Keratinocyte (primary cell): ENCODE measurements around the gene SPTAN1. TPM values are rescaled to one million over a fixed set of nuclear protein-coding genes. Genes with fewer than 3 reads are reported as not detected.

Experiments used
- DNase-seq: peaks from one replicate; pipeline ENCODE4 v3.0.0-alpha.2; 2011; ENCODE audit warnings: low read depth, missing footprints, low spot score
- FAIRE-seq: peaks from 2 replicates; lab custom pipeline; 2011; peaks lifted over from hg19 to GRCh38; lab: Jason Lieb, UNC
- H2AFZ ChIP-seq: 2 replicates; pipeline ENCODE4 v1.6.0; 2012; ENCODE audit warnings: low read length, control low read depth, inconsistent platforms; ENCODE audit not compliant: control insufficient read depth
- H3K27ac ChIP-seq: 2 replicates; pipeline ENCODE4 v1.5.1; 2011; ENCODE audit warnings: low read length; ENCODE audit not compliant: control insufficient read depth, insufficient read depth
- H3K27me3 ChIP-seq: 3 replicates; pipeline ENCODE4 v1.6.0; 2011; ENCODE audit warnings: low read length; ENCODE audit not compliant: control insufficient read depth, insufficient read depth; ENCODE audit errors: extremely low read depth
- H3K36me3 ChIP-seq, 2 experiments: 2 replicates in 1 of 2; 3 replicates in 1 of 2; pipeline ENCODE4 v1.5.1; 2011; ENCODE audit warnings: low read length in 2 of 2, mild to moderate bottlenecking in 1 of 2; ENCODE audit not compliant: control insufficient read depth in 2 of 2, insufficient read depth in 2 of 2; ENCODE audit errors: extremely low read depth in 1 of 2
- H3K4me1 ChIP-seq: 3 replicates; pipeline ENCODE4 v1.5.1; 2011; ENCODE audit warnings: low read length; ENCODE audit not compliant: control insufficient read depth, insufficient read depth; ENCODE audit errors: extremely low read depth
- H3K4me2 ChIP-seq: 3 replicates; pipeline ENCODE4 v1.6.0; 2011; ENCODE audit warnings: low read depth, low read length; ENCODE audit not compliant: control insufficient read depth, insufficient read depth; ENCODE audit errors: extremely low read depth
- H3K4me3 ChIP-seq, 3 experiments: fragments of 200-600 bp in 1 of 3; sonication (generic) in 1 of 3; 2 replicates in 2 of 3; 3 replicates in 1 of 3; pipeline ENCODE4 v1.5.1; 2011 to 2016; ENCODE audit warnings: low read length in 3 of 3, mild to moderate bottlenecking in 3 of 3, control low read depth in 2 of 3, inconsistent platforms in 1 of 3, low read depth in 1 of 3, mixed read lengths in 1 of 3, mixed run types in 1 of 3, moderate library complexity in 1 of 3; ENCODE audit not compliant: control insufficient read depth in 2 of 3, insufficient read depth in 2 of 3; ENCODE audit errors: extremely low read depth in 1 of 3
- H3K79me2 ChIP-seq: 2 replicates; pipeline ENCODE4 v1.6.0; 2012; ENCODE audit warnings: low read length; ENCODE audit not compliant: control insufficient read depth, insufficient read depth
- H3K9ac ChIP-seq: 3 replicates; pipeline ENCODE4 v1.6.0; 2011; ENCODE audit warnings: low read length; ENCODE audit not compliant: control insufficient read depth, insufficient read depth; ENCODE audit errors: extremely low read depth
- H3K9me1 ChIP-seq: 3 replicates; pipeline ENCODE4 v1.6.0; 2011; ENCODE audit warnings: low read length; ENCODE audit not compliant: control insufficient read depth, insufficient read depth; ENCODE audit errors: extremely low read depth
- H3K9me3 ChIP-seq: 2 replicates; pipeline ENCODE4 v1.5.1; 2012; ENCODE audit warnings: low read depth, low read length; ENCODE audit not compliant: control insufficient read depth
- H4K20me1 ChIP-seq: 3 replicates; pipeline ENCODE4 v1.6.0; 2011; ENCODE audit warnings: low read length; ENCODE audit not compliant: control insufficient read depth, insufficient read depth; ENCODE audit errors: extremely low read depth
- CTCF ChIP-seq, 3 experiments: IDR thresholded peaks in 1 of 3; conservative IDR thresholded peaks in 1 of 3; optimal IDR thresholded peaks in 1 of 3; 2 replicates in 2 of 3; 3 replicates in 1 of 3; pipeline versions ENCODE3 to v1.5.1; 2011; ENCODE audit warnings: low read length in 3 of 3, mild to moderate bottlenecking in 3 of 3, moderate library complexity in 2 of 3, control low read depth in 1 of 3, inconsistent platforms in 1 of 3; ENCODE audit not compliant: insufficient read depth in 2 of 3; ENCODE audit errors: extremely low read depth in 1 of 3
- EZH2 ChIP-seq: IDR thresholded peaks from one replicate; pipeline ENCODE4 v1.6.1; 2012; ENCODE audit warnings: inconsistent platforms, mild to moderate bottlenecking, low read length, moderate library complexity
- dilution Hi-C: fragments of 300-500 bp; cut with MboI; formaldehyde crosslinking; loops from one replicate; pipeline ENCODE4 v1.7.0; 2020; ENCODE audit warnings: low sequenced_read_pairs; ENCODE audit not compliant: extremely low pct_ligation_motif_present
- polyA plus RNA-seq, 5 experiments: library from polyadenylated mRNA; depleted of rRNA in 3 of 5; stranded (reverse) in 3 of 5; stranded (forward) in 1 of 5; unstranded in 1 of 5; fragments of >200 nt; gene quantifications; 1 replicate in 1 of 5; 2 replicates in 3 of 5; 3 replicates in 1 of 5; pipeline versions ENCODE4 v1.2.1 to v1.2.3, GENCODE V29; 2011 to 2012; ENCODE audit warnings: missing spikeins in 2 of 5, low read depth in 1 of 5, low replicate concordance in 1 of 5

The SPTAN1 gene
- polyA plus RNA-seq, 1 donor (not counting 4 experiments of a cell fraction or from before 2014, with no cell fraction given), result 98.7 TPM

GRCh38 chr9:128637656-128638055 is 85.3 kb downstream of the SPTAN1 start:
- no peak overlapping the region for H3K4me2 ChIP-seq
- H4K20me1 ChIP-seq, result no peaks in the 10 kb centered on the region
- H2AFZ ChIP-seq, result no peak overlapping the region
- H3K4me1 ChIP-seq, result peaks cover 19% of the 10 kb centered on the region
- H3K9me3 ChIP-seq, result no peaks in the 10 kb centered on the region
- no peak for DNase-seq
- H3K9ac ChIP-seq, result no peak overlapping the region
- H3K4me3 ChIP-seq, result no peak overlapping the region
- H3K27me3 ChIP-seq, result no peaks in the 10 kb centered on the region
- no peak overlapping the region for H3K27ac ChIP-seq
- no peaks in the 10 kb centered on the region for H3K79me2 ChIP-seq
- TF ChIP-seq EZH2 (no peak), CTCF (optimal IDR thresholded peaks at IDR 0.05 in 1 of 3, IDR thresholded peaks at IDR 0.05 in 1 of 3, conservative IDR thresholded peaks at IDR 0.05 in 1 of 3; ENCODE audit: extremely low read depth in 1 of 3, insufficient read depth in 2 of 3, low read length in 3 of 3) (no peak)
- peaks cover 5 to 21% of the 10 kb centered on the region in 2 experiments for H3K36me3 ChIP-seq
- no peak for FAIRE-seq
- dilution Hi-C loops, result no loop called here
- no peaks in the 10 kb centered on the region for H3K9me1 ChIP-seq

DNA sequence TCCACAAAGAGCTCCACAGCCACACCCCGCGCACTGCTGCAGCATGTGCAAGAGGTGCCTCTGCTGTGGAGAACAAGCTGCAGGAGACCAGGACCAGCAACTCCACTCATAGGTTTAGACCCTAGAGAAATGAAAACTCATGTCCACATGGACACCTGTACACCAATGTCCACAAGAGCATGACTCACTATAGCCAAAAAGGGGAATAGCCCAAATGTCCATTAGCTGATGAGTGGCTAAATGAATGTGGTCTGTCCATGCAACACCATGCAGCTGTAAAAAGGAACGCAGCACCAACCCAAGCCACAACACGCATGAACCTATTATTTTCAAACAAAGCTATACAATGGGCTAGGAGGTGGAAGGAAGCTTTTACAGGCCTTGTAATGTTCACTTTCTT is 86.2 kb downstream of the SPTAN1 start:
- Histone ChIP-seq H3K79me2 (no peaks in the 10 kb centered on the region), H3K4me3 (no peak overlapping the region), H3K9ac (no peak overlapping the region), H3K36me3 (peaks cover 0 to 12% of the 10 kb centered on the region in 2 experiments), H3K9me1 (no peaks in the 10 kb centered on the region), H3K9me3 (no peaks in the 10 kb centered on the region), H4K20me1 (no peaks in the 10 kb centered on the region), H3K27me3 (no peaks in the 10 kb centered on the region), H3K4me2 (no peak overlapping the region), H3K27ac (no peak overlapping the region), H3K4me1 (peaks cover 19% of the 10 kb centered on the region), H2AFZ (no peak overlapping the region)
- dilution Hi-C loops, result no loop called here
- no peak for FAIRE-seq
- TF ChIP-seq EZH2 (no peak), CTCF (optimal IDR thresholded peaks at IDR 0.05 in 1 of 3, IDR thresholded peaks at IDR 0.05 in 1 of 3, conservative IDR thresholded peaks at IDR 0.05 in 1 of 3; ENCODE audit: extremely low read depth in 1 of 3, insufficient read depth in 2 of 3, low read length in 3 of 3) (no peak)
- DNase-seq, result no peak
